Nasal cavity respiratory epithelium epithelial cell of viscerocranial mucosa (primary cell): ENCODE data around the gene TCHHL1. TPM values are rescaled to one million over a fixed set of nuclear protein-coding genes. Genes with fewer than 3 reads are reported as not detected.

ENCODE experiments used
- total RNA-seq: library from RNA; depleted of rRNA; stranded (reverse); fragments of >200 nt; gene quantifications from 2 replicates; pipeline ENCODE4 v1.2.3, GENCODE V29; 2014

The TCHHL1 gene
- total RNA-seq = not detected in 2 replicates

DNA sequence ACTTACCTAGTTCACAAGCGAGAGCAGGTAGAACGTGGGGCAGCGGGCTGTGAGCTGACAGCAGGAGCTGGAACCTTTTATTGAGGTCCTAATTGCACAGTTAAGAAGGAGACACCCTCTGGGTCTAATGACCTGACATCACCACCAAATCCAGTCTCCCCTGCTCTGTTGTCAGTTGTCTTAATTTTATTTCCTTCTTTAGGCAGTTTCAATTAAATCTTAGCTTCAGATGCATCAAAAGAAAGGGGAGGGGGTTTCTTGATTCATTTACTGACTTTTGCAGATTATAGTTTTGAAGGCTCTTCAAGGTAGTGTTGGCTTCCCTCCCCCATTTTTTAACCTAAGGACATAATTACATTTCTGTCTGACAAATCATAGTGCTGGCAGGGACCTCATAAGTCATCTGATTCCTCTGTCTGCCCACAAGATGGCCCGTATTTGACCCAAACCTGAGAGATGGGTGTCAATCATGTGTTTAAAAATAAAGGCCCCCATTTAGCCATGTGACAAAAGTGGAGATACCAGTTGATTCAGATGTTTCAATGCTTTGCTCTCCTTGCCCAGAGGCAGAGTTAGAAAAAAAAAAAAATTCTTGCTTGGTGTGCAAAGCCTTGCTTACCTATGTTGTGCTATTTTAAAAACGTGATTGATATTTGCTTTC is at the start of gene TCHHL1:
Gene TCHHL1, minus strand, starts transcription at position 51 of the 661 bp plus-strand sequence. CDS start 921 bp downstream, outside the sequence.

DNA sequence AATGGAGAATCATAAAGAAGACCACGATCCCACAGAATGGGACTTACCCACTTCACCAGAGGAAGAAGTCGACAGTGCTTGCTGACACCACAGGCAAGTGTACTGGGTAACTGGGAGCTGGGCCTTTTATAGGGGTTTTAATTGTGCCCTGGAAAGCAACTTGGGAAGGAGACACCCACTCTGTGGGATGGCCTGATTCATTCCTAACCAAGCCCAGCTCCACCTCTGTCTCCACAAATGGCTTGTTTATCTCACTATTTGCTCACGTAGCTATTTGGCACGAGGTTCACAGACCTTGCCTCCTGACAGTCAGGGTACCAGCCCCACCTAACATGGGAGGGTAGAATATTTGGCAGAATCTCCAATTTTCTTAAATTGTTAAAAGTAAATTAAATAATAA is 26.5 kb upstream of the TCHHL1 start, which contains the start of gene TCHH:
Gene TCHH, minus strand, starts transcription at position 101 of the 400 bp plus-strand sequence. CDS start 1,364 bp downstream, outside the sequence.

GRCh38 chr1:152036267-152037216 is 52.3 kb downstream of the TCHHL1 start, which contains the start of gene S100A11:
S100A11 (minus strand) TSS chr1:152037004; CDS start chr1:152036915, 89 bp downstream.

Other genes starting within 250 kb of the TCHHL1 start
- 0.07 TPM in 1 of 2 replicates, not detected in the other for gene C2CD4D, start 249.2 kb downstream of the TCHHL1 start, total RNA-seq
- gene THEM5, start 235.4 kb downstream of the TCHHL1 start, total RNA-seq = not detected in 2 replicates
- gene THEM4, start 179.6 kb downstream of the TCHHL1 start, total RNA-seq = 9.9 and 11.7 TPM in 2 replicates
- 115 and 248 TPM in 2 replicates for gene S100A10, start 95.2 kb downstream of the TCHHL1 start, total RNA-seq
- gene S100A11, start 52.1 kb downstream of the TCHHL1 start, total RNA-seq = 137 and 269 TPM in 2 replicates
- under 0.01 and 0.14 TPM in 2 replicates for gene TCHH, start 26.4 kb upstream of the TCHHL1 start, total RNA-seq
- gene RPTN, start 70.2 kb upstream of the TCHHL1 start, total RNA-seq = 0.78 and 1.7 TPM in 2 replicates
- gene HRNR, start 135.1 kb upstream of the TCHHL1 start, total RNA-seq = under 0.01 and 0.34 TPM in 2 replicates
- 0.28 and 1.0 TPM in 2 replicates for gene FLG, start 236.2 kb upstream of the TCHHL1 start, total RNA-seq